ENCODE results near the gene BICDL1.

BICDL1 gene

DNA sequence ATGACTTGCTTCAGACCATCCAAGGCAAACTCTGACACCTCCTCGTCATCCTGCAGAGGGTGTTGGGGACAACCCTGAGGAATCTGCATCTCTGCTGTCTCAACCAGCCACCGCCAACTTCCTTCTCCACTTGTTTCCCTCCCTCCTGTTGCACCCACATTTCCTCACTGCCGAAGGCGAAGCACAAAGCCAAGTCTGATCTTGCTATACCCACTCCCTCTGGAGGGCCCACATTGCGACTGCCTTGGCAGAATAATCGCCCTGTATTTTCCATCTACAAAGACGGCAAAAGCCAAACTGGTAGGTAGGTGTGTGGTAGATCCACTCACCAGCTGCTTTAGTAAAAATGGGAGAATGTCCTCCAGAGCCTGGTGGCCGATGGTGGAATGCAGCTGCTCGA lies 149.3 kb downstream of the BICDL1 start:
- H3K9me3 Mint-ChIP-seq = no peaks in the 10 kb centered on the region
- H3K4me3 Mint-ChIP-seq = no peak overlapping the region
- H3K4me1 Mint-ChIP-seq (ENCODE audit: low read depth) = no peaks in the 10 kb centered on the region
- H3K27me3 Mint-ChIP-seq (ENCODE audit: low read depth) = no peaks in the 10 kb centered on the region
- H3K27ac Mint-ChIP-seq = no peak overlapping the region
- H3K36me3 Mint-ChIP-seq (ENCODE audit: low read depth) = peaks cover 52% of the 10 kb centered on the region

DNA sequence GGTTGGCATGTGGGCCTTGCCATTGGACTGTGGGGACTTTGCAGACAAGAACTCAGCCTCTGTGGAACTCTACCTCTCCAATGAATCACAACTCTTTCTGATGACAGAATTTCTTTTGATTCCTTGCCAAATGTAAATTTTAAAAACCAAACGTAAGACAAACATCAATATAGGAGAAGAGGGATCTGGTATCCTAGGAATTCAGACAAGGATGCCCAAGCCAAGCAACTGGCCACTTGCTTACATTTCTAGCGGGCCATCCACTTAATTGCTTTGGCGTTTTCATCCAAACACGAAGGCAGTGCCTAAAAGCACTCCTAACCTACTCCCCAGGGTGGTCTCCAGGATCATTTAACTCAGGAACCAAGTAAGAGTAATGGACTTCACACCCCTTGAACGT lies 150.9 kb downstream of the BICDL1 start:
- H3K4me3 Mint-ChIP-seq = no peak overlapping the region
- H3K9me3 Mint-ChIP-seq = no peaks in the 10 kb centered on the region
- H3K36me3 Mint-ChIP-seq (ENCODE audit: low read depth) = peaks cover 55% of the 10 kb centered on the region
- no peaks in the 10 kb centered on the region for H3K27me3 Mint-ChIP-seq (ENCODE audit: low read depth)
- no peak overlapping the region for H3K27ac Mint-ChIP-seq
- H3K4me1 Mint-ChIP-seq (ENCODE audit: low read depth) = no peaks in the 10 kb centered on the region

DNA sequence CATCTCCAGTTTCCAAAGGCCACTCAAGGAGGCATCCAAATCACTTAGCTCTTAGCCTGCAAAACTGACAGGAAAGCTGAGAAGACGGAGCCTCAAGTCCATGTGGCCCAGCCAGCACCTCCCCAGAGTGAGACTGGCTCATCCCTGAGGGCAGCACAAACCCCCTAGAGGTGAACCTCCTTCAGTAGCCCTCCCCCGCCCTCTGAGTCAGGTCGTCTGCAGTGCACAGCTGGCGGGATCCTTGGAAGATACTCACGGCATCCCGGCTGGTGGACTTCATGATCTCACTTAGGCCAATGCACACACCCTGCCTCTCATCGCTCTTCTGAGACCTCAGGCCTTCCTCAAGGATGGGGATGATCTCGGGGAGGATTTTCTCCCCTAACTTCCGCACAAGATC lies 151.6 kb downstream of the BICDL1 start:
- Mint-ChIP-seq H3K27ac (no peak overlapping the region), H3K27me3 (ENCODE audit: low read depth) (no peaks in the 10 kb centered on the region), H3K4me1 (ENCODE audit: low read depth) (no peaks in the 10 kb centered on the region), H3K4me3 (no peak overlapping the region), H3K9me3 (no peaks in the 10 kb centered on the region), H3K36me3 (ENCODE audit: low read depth) (peaks cover 53% of the 10 kb centered on the region)

DNA sequence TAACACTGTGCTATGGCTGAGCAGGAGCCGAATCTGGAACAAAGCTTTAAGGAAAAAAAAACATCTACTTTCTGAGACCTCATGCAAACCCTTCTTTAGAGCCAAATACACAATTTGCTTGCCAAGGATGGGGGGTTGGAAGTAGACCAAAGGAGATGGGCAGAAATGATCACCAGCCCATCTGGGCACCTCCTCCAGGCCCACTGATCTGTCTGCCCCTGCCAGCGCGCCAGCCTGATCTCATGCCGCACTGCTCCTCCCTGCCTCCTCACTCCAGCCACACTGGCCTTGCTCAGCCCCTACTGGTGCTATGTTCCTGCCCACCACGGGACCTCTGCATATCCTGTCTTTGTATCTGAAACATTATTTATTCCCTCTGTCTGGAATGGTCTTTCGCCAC lies 152.3 kb downstream of the BICDL1 start:
- peaks cover 50% of the 10 kb centered on the region for H3K36me3 Mint-ChIP-seq (ENCODE audit: low read depth)
- H3K27ac Mint-ChIP-seq = no peak overlapping the region
- no peaks in the 10 kb centered on the region for H3K4me1 Mint-ChIP-seq (ENCODE audit: low read depth)
- H3K27me3 Mint-ChIP-seq (ENCODE audit: low read depth) = no peaks in the 10 kb centered on the region
- H3K9me3 Mint-ChIP-seq = no peaks in the 10 kb centered on the region
- no peak overlapping the region for H3K4me3 Mint-ChIP-seq

DNA sequence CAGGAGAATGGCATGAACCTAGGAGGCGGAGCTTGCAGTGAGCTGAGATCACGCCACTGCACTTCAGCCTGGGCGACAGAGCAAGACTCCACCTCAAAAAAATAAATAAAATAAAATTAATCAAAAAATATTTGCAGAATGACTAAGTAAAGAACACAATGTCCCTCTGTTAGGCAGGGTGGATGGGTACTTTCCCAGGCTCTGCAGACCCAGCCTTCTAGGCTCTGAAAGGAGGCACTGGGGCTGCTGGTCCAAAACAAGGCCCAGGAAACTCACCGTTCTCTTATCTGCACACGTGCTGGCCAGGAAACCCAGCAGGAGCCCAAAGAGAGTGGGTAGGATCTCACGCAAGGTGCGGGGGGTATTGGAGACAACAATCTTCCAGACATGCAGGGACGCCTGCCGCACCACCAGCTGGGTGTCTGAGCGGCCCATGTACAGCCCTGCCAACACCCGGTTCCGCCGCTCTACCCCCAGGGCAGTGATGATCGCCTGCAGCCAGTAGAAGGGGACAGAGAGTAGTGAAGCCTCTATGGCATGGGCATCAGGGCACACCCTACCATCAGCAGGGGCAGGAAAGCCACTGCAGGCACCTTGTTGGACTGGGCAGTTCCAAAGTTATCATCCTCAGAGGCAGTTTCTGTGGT lies 153.3 kb downstream of the BICDL1 start:
- Mint-ChIP-seq H3K27me3 (ENCODE audit: low read depth) (no peaks in the 10 kb centered on the region), H3K36me3 (ENCODE audit: low read depth) (peaks cover 49% of the 10 kb centered on the region), H3K9me3 (no peaks in the 10 kb centered on the region), H3K27ac (no peak overlapping the region), H3K4me3 (no peak overlapping the region), H3K4me1 (ENCODE audit: low read depth) (no peaks in the 10 kb centered on the region)
